GM23338 (cell line): ENCODE measurements around the gene RXRA.

Experiments
- EZH2 ChIP-seq: fragments of 200-600 bp; sonication (generic); IDR thresholded peaks from one replicate; pipeline ENCODE4 v1.8.0; 2017; ENCODE audit warnings: antibody characterized with exemption, mild to moderate bottlenecking, low read depth; ENCODE audit not compliant: unreplicated experiment
- EZH2phosphoT487 ChIP-seq: fragments of 200-600 bp; sonication (generic); IDR thresholded peaks from one replicate; pipeline ENCODE4 v1.8.1; 2018; ENCODE audit warnings: antibody characterized with exemption; ENCODE audit not compliant: unreplicated experiment
- POLR2AphosphoS5 ChIP-seq: IDR thresholded peaks from 2 replicates; pipeline ENCODE4 v1.6.1; 2016; ENCODE audit warnings: antibody characterized with exemption, low read depth
- STAT1 ChIP-seq: IDR thresholded peaks from one replicate; pipeline ENCODE4 v1.6.1; 2016; ENCODE audit warnings: antibody characterized with exemption; ENCODE audit not compliant: unreplicated experiment
- TF ChIP-seq, protein P1 (sequence below), 2 experiments: fragments of 200-600 bp in 1 of 2; sonication (generic) in 1 of 2; conservative IDR thresholded peaks; 2 replicates each; pipeline versions ENCODE4 v1.5.1 to v1.6.1; 2016 to 2017; ENCODE audit warnings: antibody characterized with exemption in 2 of 2, low read depth in 2 of 2, mild to moderate bottlenecking in 2 of 2, moderate library complexity in 1 of 2
- TF ChIP-seq, protein P2 (sequence below): IDR thresholded peaks from one replicate; pipeline ENCODE4 v1.6.1; 2018; ENCODE audit warnings: antibody characterized with exemption; ENCODE audit not compliant: unreplicated experiment
- TF ChIP-seq, protein P3 (sequence below): IDR thresholded peaks from 2 replicates; pipeline ENCODE4 v1.6.1; 2016; ENCODE audit warnings: antibody characterized with exemption

DNA sequence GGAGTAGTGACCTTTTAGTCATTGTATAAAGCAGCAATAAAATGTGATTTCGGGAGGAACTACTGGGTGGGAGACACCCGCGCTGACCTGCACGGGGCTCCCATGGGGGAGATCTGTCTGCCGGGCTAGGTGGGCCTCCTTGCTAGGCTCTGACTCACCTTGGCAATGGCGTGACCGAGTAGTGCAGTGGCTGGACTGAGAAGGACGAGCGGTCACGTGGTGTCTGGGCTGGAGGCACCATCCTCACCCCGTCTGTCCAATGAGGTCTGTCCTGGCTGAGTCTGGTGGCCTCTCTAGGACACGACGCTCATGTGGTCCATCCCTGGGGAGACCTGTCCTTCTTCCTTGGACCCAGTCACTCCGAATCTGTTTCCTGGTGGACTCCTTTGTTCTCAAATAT, 151.7 kb downstream of the RXRA start:
- TF ChIP-seq EZH2 (no peak), POLR2AphosphoS5 (no peak), EZH2phosphoT487 (no peak), STAT1 (no peak)
- TF ChIP-seq, protein P1, sequence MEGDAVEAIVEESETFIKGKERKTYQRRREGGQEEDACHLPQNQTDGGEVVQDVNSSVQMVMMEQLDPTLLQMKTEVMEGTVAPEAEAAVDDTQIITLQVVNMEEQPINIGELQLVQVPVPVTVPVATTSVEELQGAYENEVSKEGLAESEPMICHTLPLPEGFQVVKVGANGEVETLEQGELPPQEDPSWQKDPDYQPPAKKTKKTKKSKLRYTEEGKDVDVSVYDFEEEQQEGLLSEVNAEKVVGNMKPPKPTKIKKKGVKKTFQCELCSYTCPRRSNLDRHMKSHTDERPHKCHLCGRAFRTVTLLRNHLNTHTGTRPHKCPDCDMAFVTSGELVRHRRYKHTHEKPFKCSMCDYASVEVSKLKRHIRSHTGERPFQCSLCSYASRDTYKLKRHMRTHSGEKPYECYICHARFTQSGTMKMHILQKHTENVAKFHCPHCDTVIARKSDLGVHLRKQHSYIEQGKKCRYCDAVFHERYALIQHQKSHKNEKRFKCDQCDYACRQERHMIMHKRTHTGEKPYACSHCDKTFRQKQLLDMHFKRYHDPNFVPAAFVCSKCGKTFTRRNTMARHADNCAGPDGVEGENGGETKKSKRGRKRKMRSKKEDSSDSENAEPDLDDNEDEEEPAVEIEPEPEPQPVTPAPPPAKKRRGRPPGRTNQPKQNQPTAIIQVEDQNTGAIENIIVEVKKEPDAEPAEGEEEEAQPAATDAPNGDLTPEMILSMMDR (conservative IDR thresholded peaks at IDR 0.05; ENCODE audit: low read depth in 2 of 2): no peak
- TF ChIP-seq, protein P2, sequence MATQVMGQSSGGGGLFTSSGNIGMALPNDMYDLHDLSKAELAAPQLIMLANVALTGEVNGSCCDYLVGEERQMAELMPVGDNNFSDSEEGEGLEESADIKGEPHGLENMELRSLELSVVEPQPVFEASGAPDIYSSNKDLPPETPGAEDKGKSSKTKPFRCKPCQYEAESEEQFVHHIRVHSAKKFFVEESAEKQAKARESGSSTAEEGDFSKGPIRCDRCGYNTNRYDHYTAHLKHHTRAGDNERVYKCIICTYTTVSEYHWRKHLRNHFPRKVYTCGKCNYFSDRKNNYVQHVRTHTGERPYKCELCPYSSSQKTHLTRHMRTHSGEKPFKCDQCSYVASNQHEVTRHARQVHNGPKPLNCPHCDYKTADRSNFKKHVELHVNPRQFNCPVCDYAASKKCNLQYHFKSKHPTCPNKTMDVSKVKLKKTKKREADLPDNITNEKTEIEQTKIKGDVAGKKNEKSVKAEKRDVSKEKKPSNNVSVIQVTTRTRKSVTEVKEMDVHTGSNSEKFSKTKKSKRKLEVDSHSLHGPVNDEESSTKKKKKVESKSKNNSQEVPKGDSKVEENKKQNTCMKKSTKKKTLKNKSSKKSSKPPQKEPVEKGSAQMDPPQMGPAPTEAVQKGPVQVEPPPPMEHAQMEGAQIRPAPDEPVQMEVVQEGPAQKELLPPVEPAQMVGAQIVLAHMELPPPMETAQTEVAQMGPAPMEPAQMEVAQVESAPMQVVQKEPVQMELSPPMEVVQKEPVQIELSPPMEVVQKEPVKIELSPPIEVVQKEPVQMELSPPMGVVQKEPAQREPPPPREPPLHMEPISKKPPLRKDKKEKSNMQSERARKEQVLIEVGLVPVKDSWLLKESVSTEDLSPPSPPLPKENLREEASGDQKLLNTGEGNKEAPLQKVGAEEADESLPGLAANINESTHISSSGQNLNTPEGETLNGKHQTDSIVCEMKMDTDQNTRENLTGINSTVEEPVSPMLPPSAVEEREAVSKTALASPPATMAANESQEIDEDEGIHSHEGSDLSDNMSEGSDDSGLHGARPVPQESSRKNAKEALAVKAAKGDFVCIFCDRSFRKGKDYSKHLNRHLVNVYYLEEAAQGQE: no peak
- TF ChIP-seq, protein P3, sequence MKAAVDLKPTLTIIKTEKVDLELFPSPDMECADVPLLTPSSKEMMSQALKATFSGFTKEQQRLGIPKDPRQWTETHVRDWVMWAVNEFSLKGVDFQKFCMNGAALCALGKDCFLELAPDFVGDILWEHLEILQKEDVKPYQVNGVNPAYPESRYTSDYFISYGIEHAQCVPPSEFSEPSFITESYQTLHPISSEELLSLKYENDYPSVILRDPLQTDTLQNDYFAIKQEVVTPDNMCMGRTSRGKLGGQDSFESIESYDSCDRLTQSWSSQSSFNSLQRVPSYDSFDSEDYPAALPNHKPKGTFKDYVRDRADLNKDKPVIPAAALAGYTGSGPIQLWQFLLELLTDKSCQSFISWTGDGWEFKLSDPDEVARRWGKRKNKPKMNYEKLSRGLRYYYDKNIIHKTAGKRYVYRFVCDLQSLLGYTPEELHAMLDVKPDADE: no peak
